Measurements from ENCODE around the gene MRPL36. TPM values are rescaled to one million over a fixed set of nuclear protein-coding genes. Genes with fewer than 3 reads are reported as not detected.

Gene MRPL36
- total RNA-seq, 1 experiment from 2014 or later: 248 TPM

DNA sequence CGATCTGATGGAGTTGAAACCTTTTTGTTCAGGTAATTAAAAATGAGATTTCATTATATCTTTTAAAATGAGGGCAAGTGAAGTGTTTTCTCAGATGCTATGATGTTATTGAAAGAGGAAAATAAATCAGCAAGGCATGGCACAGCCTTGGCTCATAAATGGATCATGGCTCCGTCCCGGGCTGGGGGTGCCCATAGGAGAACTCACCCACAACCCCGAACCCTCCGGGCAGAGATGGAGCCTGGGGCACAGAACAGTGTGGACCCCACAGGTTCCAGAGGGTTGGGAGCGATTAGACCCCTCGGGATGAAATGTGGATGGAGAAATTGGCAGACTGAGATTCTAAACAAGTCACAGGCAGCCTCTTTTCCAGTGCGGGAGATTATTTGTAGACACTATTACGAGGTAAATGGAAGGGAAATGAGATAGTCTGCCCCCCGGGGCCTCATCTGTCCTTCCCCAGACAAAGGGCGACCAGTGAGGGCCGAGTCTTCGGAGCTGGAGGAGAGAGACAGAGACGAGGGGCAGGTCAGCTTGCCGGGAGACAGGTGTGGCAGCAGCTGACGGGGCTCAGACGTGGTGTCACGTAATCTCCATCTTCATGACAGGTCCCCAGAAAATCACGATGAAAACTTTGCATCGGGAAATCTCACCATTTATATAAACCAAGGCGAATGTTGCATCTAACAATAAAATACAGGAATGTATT, 35.2 kb upstream of the MRPL36 start:
- Histone ChIP-seq H3K9me3 (no peaks in the 10 kb centered on the region), H3K36me3 (peaks cover 5% of the 10 kb centered on the region), H3K27me3 (no peaks in the 10 kb centered on the region), H3K4me3 (no peak overlapping the region)
- DNase-seq: no peak

DNA sequence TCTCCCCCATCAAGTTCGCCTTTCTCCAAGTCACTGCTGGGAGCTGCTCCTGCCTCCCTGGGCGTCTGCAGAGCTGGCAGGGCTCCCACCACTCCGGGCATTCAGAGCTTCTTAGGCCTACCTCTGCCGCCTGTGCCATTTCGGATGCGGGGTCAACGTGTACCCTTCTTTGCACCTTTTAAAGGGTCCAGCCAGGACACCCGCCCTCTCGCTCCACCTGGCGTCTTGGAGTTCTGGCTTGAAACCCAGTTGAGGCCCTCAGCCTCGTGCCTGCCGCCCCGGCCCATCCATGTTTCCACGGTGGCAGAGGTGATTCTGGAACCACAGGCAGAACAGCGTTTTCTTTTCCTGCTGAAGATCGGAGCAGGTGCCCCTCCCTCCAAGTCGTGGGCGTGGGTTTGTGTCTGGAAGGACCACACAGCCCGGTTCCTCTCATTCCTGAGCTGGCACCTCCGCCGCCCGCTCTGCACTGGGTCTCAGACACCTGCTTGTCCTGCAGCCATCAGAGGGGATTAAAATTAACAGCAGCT, 34.5 kb upstream of the MRPL36 start:
- no peak overlapping the region for H3K4me3 ChIP-seq
- H3K36me3 ChIP-seq: peaks cover 5% of the 10 kb centered on the region
- H3K27me3 ChIP-seq: no peaks in the 10 kb centered on the region
- no peaks in the 10 kb centered on the region for H3K9me3 ChIP-seq
- DNase-seq: no peak

DNA sequence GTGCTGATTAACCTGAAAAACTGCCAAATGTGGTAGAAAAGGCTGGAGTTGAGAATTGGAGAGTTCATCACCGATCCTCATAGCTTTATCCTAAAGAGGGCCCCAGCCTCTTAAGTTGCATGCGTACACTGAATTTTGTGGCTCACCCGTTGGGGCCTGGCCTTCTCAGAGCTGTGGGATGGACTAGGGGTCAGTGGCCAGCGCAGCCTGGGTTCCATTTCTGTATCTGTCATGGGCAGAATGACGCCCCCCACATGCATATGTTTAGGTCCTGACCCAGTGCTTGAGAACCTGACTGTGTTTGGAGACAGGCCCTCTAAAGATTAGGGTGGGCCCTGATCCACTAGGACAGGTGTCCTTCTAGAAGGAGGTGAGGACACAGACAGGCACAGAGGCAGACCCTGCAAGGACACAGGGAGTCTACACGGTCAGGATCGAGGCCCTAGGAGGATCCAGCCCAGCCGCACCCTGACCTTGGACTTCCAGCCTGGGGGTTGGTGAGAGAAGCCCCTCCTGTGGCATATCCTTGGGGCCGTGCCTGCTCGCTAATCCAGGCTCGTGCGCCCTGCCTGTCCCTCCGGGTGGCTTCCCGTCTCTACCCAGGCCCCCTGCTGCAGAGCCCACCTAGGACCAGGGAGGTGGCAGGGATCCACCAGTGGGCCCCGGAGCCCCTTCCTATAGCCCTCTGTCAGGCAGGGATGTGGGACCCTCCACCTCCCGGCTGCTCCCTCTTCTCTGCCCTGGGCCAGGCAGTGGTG, 33.8 kb upstream of the MRPL36 start:
- Histone ChIP-seq H3K36me3 (peaks cover 7% of the 10 kb centered on the region), H3K4me3 (no peak overlapping the region), H3K9me3 (no peaks in the 10 kb centered on the region), H3K27me3 (no peaks in the 10 kb centered on the region)
- DNase-seq: no peak

DNA sequence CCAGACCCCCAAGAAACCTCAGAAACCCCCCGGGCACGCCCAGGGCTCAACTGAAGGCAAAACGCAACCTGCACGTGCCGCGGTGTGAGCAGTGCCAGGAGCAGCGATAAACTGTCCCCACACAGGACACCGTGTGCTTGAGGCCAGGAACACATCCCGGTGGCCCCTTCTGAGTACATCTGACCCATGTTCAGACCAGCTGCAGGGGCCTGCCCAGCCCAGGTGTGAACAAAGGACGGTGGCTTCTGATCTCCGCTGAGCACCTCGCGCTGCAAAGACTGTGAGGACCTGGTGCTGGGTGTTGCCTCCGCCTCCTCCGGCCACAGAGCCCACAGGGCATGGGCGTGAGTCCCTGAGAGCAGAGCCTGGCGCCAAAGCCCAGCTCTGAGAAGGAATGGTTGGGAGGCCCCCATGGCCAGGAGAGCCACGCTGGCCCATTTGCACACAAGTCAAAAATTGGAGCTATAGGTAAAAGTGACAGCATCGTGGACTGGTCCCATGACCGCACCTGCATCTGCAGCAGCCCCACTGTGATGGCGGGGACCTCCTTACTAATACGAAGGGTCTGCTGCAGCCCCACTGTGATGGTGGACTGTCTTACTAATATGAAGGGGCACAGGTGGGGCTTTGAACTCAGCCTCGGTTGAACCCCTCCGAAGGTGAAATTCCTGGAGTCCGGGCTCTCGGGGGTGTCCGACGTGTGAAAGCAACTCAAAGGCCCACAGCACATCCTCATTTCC, 33.0 kb upstream of the MRPL36 start:
- Histone ChIP-seq H3K27me3 (no peaks in the 10 kb centered on the region), H3K4me3 (no peak overlapping the region), H3K9me3 (no peaks in the 10 kb centered on the region), H3K36me3 (peaks cover 15% of the 10 kb centered on the region)
- no peak for DNase-seq

DNA sequence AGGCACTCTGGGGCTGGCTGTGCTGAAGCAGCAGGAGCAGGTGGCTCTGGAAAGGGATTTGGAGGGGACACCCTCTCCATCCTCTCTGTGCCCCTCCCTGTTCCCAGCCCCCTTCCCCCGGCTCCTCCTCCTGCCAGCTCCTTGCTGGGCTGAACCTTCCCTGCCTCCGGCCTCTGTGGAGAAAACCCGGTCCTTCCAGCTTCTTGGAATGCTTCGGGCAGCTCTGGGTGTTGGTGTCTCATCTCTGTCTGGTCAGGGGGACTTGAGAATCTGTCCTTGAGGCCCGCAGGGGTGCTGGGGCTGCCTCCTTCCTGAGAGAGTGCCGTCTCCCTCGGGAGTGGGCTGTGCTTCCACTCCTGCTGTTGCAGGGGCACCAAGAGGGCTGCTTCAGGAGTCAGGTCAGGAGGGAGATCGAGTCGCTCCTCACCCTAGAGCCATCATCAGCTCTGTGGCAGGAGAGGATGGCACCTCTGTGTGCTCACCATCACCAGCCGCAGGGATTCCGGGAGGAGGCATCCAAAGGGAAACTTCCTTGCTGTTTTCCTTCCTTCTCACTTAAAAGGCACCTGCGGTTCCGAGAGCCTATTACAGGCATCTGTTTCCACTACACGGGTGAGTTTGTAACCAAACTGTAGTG, 32.2 kb upstream of the MRPL36 start:
- no peak for DNase-seq
- Histone ChIP-seq H3K36me3 (peaks cover 20% of the 10 kb centered on the region), H3K27me3 (no peaks in the 10 kb centered on the region), H3K9me3 (no peaks in the 10 kb centered on the region), H3K4me3 (no peak overlapping the region)

DNA sequence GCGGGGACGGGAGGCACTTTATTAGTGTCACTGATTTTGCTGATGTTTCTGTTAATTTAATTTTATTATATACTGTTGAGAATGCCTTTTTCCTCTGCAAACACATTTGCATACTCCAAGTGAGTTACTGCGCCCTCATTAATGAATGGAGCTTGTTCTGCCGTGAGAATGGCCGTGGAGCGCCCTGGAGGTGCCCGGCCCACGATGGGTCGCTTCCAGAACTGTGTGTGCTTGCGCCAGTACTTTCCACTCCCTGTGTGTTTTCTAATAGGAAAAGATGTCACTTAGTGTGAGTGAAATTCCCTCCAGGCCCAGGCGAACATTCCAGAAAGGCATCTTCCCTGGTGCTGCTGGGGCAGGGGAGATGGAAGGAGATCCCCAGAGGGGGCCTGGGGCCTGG, 31.6 kb upstream of the MRPL36 start:
- peaks cover 24% of the 10 kb centered on the region for H3K36me3 ChIP-seq
- no peaks in the 10 kb centered on the region for H3K9me3 ChIP-seq
- DNase-seq: no peak
- no peaks in the 10 kb centered on the region for H3K27me3 ChIP-seq
- no peak overlapping the region for H3K4me3 ChIP-seq

DNA sequence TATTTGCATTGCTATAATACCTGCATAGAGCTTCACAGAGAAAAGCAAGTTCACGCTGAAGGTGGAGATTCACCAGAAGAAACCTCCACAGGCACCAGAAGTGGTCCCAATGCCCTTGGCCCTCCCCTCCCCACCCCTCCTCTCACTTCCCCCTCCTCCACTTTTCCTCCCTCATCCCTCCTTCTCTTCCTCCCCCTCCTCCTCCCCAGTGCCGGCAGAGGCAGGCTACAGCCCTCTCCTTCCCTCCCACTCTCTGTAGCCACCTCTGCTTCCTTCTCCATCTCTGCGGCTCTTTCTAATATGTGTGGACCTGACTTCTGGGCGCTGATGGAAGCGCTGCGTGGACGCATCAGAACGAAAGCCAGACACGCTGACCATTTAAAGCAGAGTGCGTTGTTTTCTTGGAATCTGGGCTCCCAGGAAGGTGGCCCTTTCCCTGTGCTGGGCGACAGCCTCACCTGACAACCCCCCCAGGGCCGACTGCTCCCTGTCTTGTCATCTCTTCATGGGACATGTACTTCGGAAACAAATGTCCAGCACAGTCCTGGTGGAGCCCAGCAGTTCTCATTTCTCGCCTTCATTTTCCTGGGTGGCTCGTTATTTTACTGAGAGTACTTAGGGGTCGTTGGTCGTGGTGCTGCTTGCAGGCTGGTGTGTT, 31.1 kb upstream of the MRPL36 start:
- Histone ChIP-seq H3K27me3 (no peaks in the 10 kb centered on the region), H3K36me3 (peaks cover 30% of the 10 kb centered on the region), H3K9me3 (no peaks in the 10 kb centered on the region), H3K4me3 (no peak overlapping the region)
- no peak for DNase-seq

DNA sequence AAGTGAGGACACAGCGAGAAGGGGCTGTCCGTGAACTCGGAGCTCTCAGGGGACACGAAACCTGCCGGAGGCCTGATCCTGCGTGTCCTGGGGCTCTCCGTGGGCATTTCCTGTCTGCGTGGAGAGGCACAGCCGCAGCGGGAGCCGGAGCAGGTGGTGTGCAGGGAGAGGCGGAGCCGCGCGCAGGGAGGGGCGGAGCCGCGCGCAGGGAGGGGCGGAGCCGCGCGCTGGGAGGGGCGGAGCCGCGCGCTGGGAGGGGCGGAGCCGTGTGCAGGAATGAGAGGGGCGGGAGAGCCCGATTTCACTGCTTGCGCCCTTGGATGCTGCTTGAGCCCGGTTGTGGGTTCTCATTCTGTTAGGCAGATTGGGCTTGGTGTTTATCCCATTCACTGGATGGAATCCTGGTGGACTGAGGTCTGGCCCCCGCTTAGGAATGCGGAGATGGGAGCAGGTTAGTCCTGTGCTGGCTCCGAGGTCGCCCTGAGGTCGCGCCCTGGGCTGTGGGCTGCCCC, 28.3 kb upstream of the MRPL36 start:
- Histone ChIP-seq H3K4me3 (no peak overlapping the region), H3K36me3 (peaks cover 53% of the 10 kb centered on the region), H3K27me3 (no peaks in the 10 kb centered on the region), H3K9me3 (no peaks in the 10 kb centered on the region)
- DNase-seq: no peak

DNA sequence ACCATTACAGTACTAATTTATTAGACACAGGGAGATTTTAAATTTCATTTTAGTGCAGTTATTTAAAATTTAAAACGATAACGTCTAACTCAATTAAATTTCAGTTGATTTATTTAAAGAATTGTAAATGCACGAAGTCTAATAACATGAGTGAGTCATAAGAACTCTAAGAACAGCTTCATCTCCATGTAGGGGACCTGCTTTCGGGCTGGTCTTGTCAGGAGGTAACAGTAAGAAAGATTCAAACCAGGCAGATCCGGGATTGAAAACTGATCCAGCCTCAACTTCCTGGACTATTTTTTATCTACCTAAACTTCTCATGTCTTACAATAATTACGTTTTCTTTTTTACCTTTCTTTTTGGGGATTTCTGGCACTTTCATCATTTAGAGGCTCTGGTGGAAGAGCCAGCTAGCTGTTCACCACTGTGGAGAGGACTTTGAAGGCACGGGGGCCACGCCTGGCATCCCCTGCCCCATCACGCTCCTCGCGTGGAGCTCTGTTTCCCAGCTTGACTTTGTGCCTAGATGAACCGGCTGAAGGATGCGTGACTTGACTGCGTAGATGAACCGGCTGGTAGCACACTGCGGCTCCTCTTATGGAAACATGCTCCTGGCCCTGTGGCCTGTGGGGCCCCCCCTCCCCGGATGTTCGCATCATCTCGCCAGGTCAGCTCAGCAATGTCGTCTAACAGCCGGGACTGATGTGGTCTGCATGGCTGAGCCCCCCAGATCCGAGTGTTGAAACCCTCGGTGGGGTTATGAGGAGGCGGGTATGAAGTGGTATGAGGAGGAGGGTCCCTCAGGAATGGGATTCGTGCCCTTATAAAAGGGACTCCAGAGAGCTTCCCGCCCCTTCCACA, 27.6 kb upstream of the MRPL36 start:
- DNase-seq: no peak
- Histone ChIP-seq H3K9me3 (no peaks in the 10 kb centered on the region), H3K27me3 (no peaks in the 10 kb centered on the region), H3K4me3 (no peak overlapping the region), H3K36me3 (peaks cover 60% of the 10 kb centered on the region)

DNA sequence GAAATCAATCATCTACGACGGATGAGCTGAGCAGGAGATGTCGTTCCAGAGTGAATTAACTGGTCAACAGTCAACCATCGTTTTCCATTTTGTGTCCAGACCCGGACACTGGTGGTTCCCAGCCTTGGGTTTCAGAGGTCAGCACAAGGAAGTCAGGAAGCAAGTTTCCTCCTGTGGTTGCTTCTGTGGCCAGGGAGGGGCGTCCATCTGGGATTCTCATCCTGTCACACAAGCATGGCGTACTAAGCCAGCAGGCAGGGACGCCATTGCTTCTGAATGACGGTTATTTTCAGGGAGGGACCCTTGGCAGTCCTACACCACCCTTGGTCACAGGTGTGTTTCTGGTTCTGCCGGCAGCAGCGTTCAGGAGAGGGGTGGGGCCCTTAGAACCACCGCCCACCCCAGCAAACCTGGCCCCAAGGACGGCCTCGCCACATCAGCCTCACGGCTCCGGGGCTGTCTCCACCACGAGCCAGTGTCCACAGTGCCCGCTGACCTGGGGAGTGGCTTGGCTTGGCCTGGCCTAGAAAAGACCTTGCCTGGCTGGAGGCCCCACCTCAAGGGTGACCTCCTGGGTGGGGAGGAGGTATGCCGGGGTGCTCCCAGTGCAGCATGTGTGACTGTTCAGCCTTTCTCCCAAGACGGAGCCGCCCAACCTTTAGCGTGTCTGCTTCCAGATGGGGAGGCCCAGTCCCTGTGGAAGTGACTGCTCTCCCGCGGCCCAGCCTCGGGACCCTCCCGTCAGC, 26.8 kb upstream of the MRPL36 start:
- Histone ChIP-seq H3K9me3 (no peaks in the 10 kb centered on the region), H3K4me3 (no peak overlapping the region), H3K27me3 (no peaks in the 10 kb centered on the region), H3K36me3 (peaks cover 68% of the 10 kb centered on the region)
- DNase-seq: no peak

DNA sequence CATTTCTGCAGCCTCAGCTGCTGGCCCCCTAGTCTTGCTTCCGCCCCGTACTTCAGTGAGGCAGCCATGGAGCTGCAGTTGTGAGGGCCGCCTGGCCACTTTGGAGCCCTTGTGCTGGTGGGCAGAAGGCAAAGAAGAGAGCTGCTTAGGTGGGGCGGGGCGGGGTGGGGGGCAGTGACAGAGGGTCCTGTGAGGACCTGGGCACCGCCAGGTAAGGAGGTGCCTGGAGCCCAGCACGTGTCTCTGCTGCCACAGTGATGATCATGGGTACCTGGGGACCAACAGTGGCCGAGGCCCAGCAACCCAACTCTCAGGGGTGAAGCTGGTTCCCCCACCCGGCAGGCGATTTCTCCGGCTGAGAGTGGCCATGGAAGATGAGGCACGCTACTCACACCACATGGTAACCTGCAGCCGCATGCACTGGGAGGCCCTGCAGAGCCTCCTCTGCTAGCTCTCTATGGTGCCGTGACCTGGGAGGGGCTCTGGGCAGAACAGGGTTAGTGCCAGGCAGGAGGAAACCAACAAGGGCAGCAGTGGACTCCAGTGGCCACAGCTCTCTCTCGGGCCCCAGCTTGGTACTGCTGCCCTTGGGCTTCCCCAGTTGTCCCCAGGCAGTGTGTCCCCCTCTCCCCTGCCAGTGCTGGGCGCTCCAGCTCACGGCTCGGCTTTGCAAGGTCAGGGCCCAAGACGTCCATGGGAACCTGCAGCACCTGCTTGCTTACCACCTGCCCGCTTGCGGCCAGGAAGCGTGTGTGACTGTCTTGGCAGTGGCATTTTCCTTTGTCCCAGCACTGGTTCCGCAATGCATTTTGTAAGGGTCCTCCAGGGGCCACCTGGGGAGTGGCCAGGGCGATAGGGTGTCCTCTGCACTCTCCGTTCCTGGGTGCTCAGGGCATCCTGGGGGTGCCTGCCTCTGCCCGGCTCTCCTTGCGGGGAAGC, 25.5 kb upstream of the MRPL36 start:
- H3K9me3 ChIP-seq: no peaks in the 10 kb centered on the region
- no peaks in the 10 kb centered on the region for H3K27me3 ChIP-seq
- no peak for DNase-seq
- H3K36me3 ChIP-seq: peaks cover 77% of the 10 kb centered on the region
- H3K4me3 ChIP-seq: no peak overlapping the region

DNA sequence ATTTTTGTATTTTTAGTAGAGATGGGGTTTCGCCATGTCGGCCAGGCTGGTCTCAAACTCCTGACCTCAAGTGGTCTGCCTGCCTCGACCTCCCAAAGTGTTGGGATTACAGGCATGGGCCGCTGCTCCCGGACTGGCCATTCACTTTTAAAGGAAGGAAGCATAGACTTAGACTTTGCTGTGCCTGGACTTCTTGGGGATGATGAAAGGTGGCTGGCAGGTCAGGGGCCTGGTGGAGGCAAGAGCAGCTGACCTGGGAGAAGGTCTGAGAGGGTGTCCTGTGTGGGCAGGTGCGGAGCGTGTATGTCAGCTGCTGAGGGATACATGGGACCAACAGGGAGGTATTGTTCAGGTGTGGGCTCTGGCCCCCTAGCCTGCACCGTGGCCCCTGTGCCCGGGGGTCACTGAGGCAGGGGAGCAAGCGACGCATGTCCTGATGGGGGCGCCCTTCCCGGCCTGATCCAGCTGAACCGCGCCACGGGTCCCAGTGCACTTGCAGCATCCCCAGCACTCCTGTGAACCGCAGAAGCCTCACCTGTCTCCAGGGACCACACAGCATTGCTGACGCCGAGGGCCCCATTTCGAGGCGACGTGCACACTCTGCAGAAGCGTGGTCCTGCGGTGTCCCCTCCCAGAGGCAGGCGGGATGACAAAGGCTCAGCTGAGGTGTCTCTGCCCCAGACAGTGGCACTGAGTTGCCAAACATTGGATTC, 24.6 kb upstream of the MRPL36 start:
- Histone ChIP-seq H3K9me3 (no peaks in the 10 kb centered on the region), H3K4me3 (no peak overlapping the region), H3K27me3 (no peaks in the 10 kb centered on the region), H3K36me3 (peaks cover 83% of the 10 kb centered on the region)
- no peak for DNase-seq

DNA sequence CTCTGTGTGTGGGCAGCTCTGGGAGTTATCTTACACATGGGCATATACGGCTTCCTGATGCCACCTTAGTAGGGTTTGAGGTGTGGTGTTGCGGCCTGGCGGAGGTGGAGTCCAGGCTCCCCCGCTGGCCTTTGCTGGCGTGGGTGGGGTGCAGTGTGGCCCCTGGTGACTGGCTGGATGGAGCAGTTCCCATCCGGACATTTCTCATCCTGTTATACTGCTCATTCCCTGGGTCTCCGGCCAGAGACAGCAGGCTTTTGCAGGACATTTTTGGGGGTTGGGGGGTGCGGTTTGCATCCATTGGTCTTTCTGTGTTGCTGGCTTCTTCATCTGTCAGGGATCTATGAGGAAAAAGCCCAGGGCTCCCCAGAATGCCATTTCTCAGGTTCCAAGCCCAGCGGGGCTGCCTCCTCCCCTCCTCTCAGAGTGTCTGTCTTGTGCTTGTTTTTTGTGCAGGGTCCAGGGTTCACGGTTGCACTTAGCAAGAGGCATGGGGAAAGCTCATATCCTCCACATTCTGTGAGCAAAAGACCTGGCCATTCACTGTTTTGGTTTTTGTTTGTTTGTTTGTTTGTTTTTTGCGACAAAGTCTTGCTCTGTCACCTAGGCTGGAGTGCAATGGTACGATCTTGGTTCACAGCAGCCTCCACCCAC, 23.9 kb upstream of the MRPL36 start:
- no peak for DNase-seq
- no peak overlapping the region for H3K4me3 ChIP-seq
- no peaks in the 10 kb centered on the region for H3K27me3 ChIP-seq
- peaks cover 89% of the 10 kb centered on the region for H3K36me3 ChIP-seq
- no peaks in the 10 kb centered on the region; the same call in 1 of the 2 replicates for H3K9me3 ChIP-seq

Measured in MG63 (cell line).